ENCODE results near the gene DDI1. TPM values are rescaled to one million over a fixed set of nuclear protein-coding genes. Genes with fewer than 3 reads are reported as not detected.
"Not testable (repeated sequence)": the region's sequence is repeated elsewhere in the genome, so short reads cannot be mapped to it uniquely, and the experiment has no call there.

Gene DDI1
- total RNA-seq, 1 donor from 2014 or later, result not detected

DNA sequence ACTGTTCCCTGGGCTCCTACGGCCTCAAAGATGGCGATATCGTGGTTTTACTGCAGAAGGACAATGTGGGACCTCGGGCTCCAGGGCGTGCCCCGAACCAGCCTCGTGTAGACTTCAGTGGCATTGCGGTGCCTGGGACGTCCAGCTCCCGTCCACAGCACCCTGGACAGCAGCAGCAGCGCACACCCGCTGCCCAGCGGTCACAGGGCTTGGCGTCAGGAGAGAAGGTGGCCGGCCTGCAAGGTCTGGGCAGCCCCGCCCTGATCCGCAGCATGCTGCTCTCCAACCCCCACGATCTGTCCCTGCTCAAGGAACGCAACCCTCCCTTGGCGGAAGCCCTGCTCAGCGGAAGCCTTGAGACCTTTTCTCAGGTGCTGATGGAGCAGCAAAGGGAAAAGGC is 555 bp downstream of the DDI1 start:
- DNase-seq (ENCODE audit: low read depth), result no peak

GRCh38 chr11:104041792-104042191 is 5.4 kb downstream of the DDI1 start:
- no peak for DNase-seq (ENCODE audit: low read depth)

DNA sequence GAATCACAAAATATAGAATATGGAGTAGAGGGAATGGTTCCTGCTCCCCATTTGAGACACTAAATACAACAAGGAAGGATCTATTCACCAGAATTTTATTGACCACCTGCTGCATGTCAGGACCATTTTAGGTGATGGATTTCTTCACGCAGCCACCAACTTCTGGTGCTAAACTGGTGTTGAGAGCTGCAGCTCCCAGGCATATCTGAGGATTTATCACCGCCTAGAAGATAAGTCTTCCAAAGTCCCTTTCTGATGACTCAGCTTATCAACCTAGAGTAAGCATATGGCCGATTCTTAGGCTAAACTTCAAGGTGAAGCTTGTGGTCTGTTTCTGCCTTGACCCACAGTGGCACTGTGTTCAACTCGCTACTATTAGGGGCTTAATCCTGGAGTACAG is 6.7 kb downstream of the DDI1 start:
- DNase-seq (ENCODE audit: low read depth), result no peak

- no peak for DNase-seq (ENCODE audit: low read depth)
These were observed 7.3 kb downstream of the DDI1 start for GRCh38 chr11:104043678-104044239.

GRCh38 chr11:104046331-104046730 is 9.9 kb downstream of the DDI1 start:
- no peak for DNase-seq (ENCODE audit: low read depth)

GRCh38 chr11:104046858-104047257 is 10.4 kb downstream of the DDI1 start:
- not testable (repeated sequence) for DNase-seq (ENCODE audit: low read depth)

DNA sequence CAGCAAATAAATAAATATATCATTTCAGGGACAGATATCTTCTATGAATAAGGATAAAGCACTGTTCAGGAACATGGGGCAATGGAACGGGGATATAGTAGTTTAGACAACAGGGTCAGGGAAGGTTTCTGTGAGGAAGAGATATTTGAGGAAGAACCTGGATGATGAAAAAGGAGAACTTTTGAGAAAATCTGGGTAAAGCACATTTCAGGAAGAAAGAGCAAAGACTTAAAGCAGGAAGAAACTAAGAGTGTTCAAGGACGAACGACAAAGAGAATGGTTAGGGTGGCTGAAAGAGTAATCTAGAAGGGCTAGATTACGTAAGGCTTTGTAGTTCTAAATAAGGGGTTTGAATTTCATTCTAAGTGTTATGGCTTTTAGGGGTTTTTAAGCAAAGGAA is 12.7 kb downstream of the DDI1 start:
- DNase-seq (ENCODE audit: low read depth), result no peak

- DNase-seq (ENCODE audit: low read depth), result no peak
These were observed 15.3 kb downstream of the DDI1 start for GRCh38 chr11:104051778-104052177.

DNA sequence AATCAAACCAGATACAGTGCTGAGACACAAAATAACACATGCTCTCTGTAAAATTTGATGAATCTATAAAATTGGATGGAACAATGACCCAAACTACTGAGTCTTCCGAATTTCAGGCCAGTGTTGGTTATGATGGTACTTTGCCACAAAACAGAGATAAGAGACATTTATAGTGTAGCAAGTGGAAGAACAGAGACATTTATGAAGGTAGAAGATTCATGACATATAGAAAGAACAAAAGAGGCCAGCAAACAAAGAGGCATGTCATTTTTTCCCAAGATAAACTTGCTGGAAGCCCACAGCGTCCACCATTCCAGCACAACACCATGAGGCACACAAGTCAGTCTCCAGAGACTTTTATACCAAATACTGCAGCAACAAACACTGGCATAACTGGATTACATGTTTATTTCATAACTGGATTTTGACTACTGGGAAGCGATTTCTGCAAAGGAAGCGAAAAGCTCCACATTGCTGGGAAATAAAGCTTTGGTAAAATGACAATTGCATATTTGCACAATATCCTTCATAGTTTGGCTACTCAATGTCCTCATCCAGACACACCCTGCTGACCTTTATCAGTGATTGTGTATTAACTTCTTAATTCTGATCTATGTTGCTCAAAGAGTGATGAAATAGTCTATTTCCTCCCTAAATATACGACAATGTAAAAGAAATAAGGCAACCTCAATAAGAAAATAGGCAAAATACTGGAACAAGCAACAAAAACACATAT is 17.5 kb downstream of the DDI1 start:
- no peak for DNase-seq (ENCODE audit: low read depth)

- DNase-seq (ENCODE audit: low read depth), result no peak
These were observed 18.6 kb downstream of the DDI1 start for GRCh38 chr11:104054911-104055529.

GRCh38 chr11:104055596-104055995 is 19.2 kb downstream of the DDI1 start:
- no peak for DNase-seq (ENCODE audit: low read depth)

DNA sequence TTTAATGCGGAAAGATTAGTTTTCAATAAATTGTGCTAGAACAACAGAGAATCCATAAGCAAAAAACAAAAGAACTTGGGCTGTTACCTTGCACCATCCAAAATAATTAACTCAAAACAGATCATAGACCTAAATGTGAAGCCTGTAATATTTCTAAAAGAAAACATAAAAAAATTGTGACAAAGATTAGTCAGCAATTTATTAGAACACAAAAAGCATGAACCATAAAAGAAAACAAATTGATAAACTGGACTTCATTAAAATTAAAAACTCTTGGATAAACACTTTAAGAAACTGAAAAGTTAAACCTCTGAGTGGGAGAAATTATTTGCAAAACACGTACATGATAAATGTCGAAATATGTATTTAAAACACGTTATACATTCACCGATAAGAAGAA is 21.5 kb downstream of the DDI1 start:
- no peak for DNase-seq (ENCODE audit: low read depth)

- no peak for DNase-seq (ENCODE audit: low read depth)
These were observed 22.2 kb downstream of the DDI1 start for GRCh38 chr11:104058680-104059079.

GRCh38 chr11:104060004-104060794 is 23.8 kb downstream of the DDI1 start:
- DNase-seq (ENCODE audit: low read depth), result no peak

- no peak for DNase-seq (ENCODE audit: low read depth)
These were observed 24.4 kb downstream of the DDI1 start for GRCh38 chr11:104060820-104061219.

- no peak for DNase-seq (ENCODE audit: low read depth)
These were observed 25.5 kb downstream of the DDI1 start for GRCh38 chr11:104061853-104062521.

GRCh38 chr11:104064034-104064630 is 27.7 kb downstream of the DDI1 start:
- DNase-seq (ENCODE audit: low read depth), result no peak

- no peak for DNase-seq (ENCODE audit: low read depth)
These were observed 31.1 kb downstream of the DDI1 start for GRCh38 chr11:104067534-104067933.

GRCh38 chr11:104073950-104074705 is 37.7 kb downstream of the DDI1 start:
- DNase-seq (ENCODE audit: low read depth), result peak; percentile 16

DNA sequence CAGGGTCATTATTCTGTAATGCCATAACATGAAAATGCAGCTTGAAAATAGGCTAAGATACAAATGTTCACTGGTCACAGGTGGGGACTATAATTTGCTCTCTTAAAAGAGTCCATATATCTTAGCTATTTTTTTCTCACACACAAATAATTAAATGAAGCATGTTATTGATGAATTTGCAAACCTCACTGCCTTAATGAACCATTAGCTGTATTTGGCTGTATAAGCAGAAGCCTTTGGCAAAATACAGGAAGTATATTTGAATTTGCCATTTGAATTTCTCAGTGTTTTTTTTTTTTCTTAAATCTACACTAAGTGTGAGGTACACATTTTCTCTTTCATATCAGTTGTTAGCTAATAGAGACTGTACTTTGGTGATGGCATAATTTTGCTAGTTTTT is 38.7 kb downstream of the DDI1 start:
- no peak for DNase-seq (ENCODE audit: low read depth)
